ENCODE data around the gene PXDN. TPM values are rescaled to one million over a fixed set of nuclear protein-coding genes. Genes with fewer than 3 reads are reported as not detected.

PXDN gene
- total RNA-seq, 2 donors from 2014 or later = 29.5 to 40.8 TPM

- H3K27me3 ChIP-seq (replicated peaks; ENCODE audit: insufficient read depth) = no peaks in the 10 kb centered on the region
- TF ChIP-seq POLR2AphosphoS5 (IDR thresholded peaks at IDR 0.05) (no peak), POLR2A (IDR thresholded peaks at IDR 0.05) (no peak), CTCF (IDR thresholded peaks at IDR 0.05) (no peak)
- intact Hi-C loops (cut with DNase I) = no loop called here
Measured at GRCh38 chr2:1690056-1690775, 54.1 kb downstream of the PXDN start.

GRCh38 chr2:1688859-1689258 is 55.5 kb downstream of the PXDN start:
- TF ChIP-seq POLR2A (IDR thresholded peaks at IDR 0.05) = no peak
- no peak for TF ChIP-seq POLR2AphosphoS5 (IDR thresholded peaks at IDR 0.05)
- TF ChIP-seq CTCF (IDR thresholded peaks at IDR 0.05) = no peak
- intact Hi-C loops (cut with DNase I) = no loop called here
- no peak overlapping the region for H3K4me3 ChIP-seq
- no peaks in the 10 kb centered on the region for H3K4me1 ChIP-seq (replicated peaks)
- H3K27me3 ChIP-seq (replicated peaks; ENCODE audit: insufficient read depth) = no peaks in the 10 kb centered on the region
- peak overlapping the region in 1 of 2 donors; percentile 78 for H3K27ac ChIP-seq
- no peaks in the 10 kb centered on the region for H3K36me3 ChIP-seq
- no peak for DNase-seq (ENCODE audit: low spot score)
- 64% methylated on average over 10 of the region's 10 CpGs for WGBS
- no peaks in the 10 kb centered on the region for H3K9me3 ChIP-seq

More at GRCh38 chr2:1690056-1690775, 54.1 kb downstream of the PXDN start:
- Histone ChIP-seq H3K4me3 (no peak overlapping the region), H3K27ac (no peak overlapping the region), H3K9me3 (no peaks in the 10 kb centered on the region), H3K4me1 (replicated peaks) (no peaks in the 10 kb centered on the region), H3K36me3 (no peaks in the 10 kb centered on the region)
- WGBS = 81% methylated on average over 10 of the region's 10 CpGs
- no peak for DNase-seq (ENCODE audit: low spot score)

- Histone ChIP-seq H3K4me1 (replicated peaks) (no peaks in the 10 kb centered on the region), H3K27me3 (replicated peaks; ENCODE audit: insufficient read depth) (no peaks in the 10 kb centered on the region), H3K36me3 (no peaks in the 10 kb centered on the region), H3K9me3 (no peaks in the 10 kb centered on the region), H3K27ac (peak overlapping the region in 1 of 2 donors; percentile 78), H3K4me3 (no peak overlapping the region)
- TF ChIP-seq POLR2AphosphoS5 (IDR thresholded peaks at IDR 0.05) (no peak), POLR2A (IDR thresholded peaks at IDR 0.05) (no peak), CTCF (IDR thresholded peaks at IDR 0.05) (no peak)
- intact Hi-C loops (cut with DNase I) = no loop called here
- WGBS = 90% methylated on average over 11 of the region's 11 CpGs
- no peak for DNase-seq (ENCODE audit: low spot score)
Measured at GRCh38 chr2:1688161-1688560, 56.2 kb downstream of the PXDN start.

GRCh38 chr2:1687254-1687653 is 57.1 kb downstream of the PXDN start:
- TF ChIP-seq POLR2A (IDR thresholded peaks at IDR 0.05) (no peak), CTCF (IDR thresholded peaks at IDR 0.05) (no peak), POLR2AphosphoS5 (IDR thresholded peaks at IDR 0.05) (no peak)
- Histone ChIP-seq H3K9me3 (no peaks in the 10 kb centered on the region), H3K27me3 (replicated peaks; ENCODE audit: insufficient read depth) (no peaks in the 10 kb centered on the region), H3K4me3 (no peak overlapping the region), H3K36me3 (no peaks in the 10 kb centered on the region), H3K27ac (peak overlapping the region; percentile 56 to 78), H3K4me1 (replicated peaks) (no peaks in the 10 kb centered on the region)
- WGBS = 85% methylated on average over 14 of the region's 14 CpGs
- DNase-seq (ENCODE audit: low spot score) = no peak
- intact Hi-C loops (cut with DNase I) = no loop called here

- Histone ChIP-seq H3K27me3 (replicated peaks; ENCODE audit: insufficient read depth) (no peaks in the 10 kb centered on the region), H3K27ac (peak overlapping the region; percentile 56 to 78), H3K4me1 (replicated peaks) (no peaks in the 10 kb centered on the region), H3K36me3 (no peaks in the 10 kb centered on the region), H3K9me3 (no peaks in the 10 kb centered on the region), H3K4me3 (no peak overlapping the region)
- intact Hi-C loops (cut with DNase I) = no loop called here
- 72% methylated on average over 14 of the region's 14 CpGs for whole genome bisulfite sequencing
- TF ChIP-seq POLR2A (IDR thresholded peaks at IDR 0.05) (no peak), POLR2AphosphoS5 (IDR thresholded peaks at IDR 0.05) (peak; percentile 81)
- DNase-seq (ENCODE audit: low spot score) = peak; percentile 55
Measured at GRCh38 chr2:1686784-1687105, 57.6 kb downstream of the PXDN start.
